Peyer's patch (tissue), 4 donors: ENCODE results near the gene MEF2C. TPM values are rescaled to one million over a fixed set of nuclear protein-coding genes. Genes with fewer than 3 reads are reported as not detected.
A peak's percentile ranks its signal among the peaks of the same experiment; 100 is the strongest.

Source experiments
- DNase-seq, 3 donors: peaks; one replicate each; pipeline ENCODE4 v3.0.0-alpha.2; 2017 to 2019
- H3K27ac ChIP-seq, 4 donors: fragments of 200-600 bp; sonication (generic); one replicate each; pipeline ENCODE4 v1.5.1; 2016 to 2019
- H3K27me3 ChIP-seq, 2 donors: fragments of 200-600 bp; sonication (generic); one replicate each; pipeline ENCODE4 v1.5.1; 2019
- H3K36me3 ChIP-seq, 3 donors: fragments of 200-600 bp; sonication (generic); one replicate each; pipeline ENCODE4 v1.5.1; 2016 to 2019
- H3K4me1 ChIP-seq, 4 donors: fragments of 200-600 bp; sonication (generic); one replicate each; pipeline ENCODE4 v1.5.1; 2016 to 2019
- H3K4me3 ChIP-seq, 4 donors: fragments of 200-600 bp; sonication (generic); 1 replicate in 3 of 4; 2 replicates in 1 of 4; pipeline ENCODE4 v1.5.1; 2016 to 2019; ENCODE audit warnings: mild to moderate bottlenecking in 1 of 4
- H3K9me3 ChIP-seq, 4 donors: fragments of 200-600 bp; sonication (generic); one replicate each; pipeline ENCODE4 v1.5.1; 2016 to 2019; ENCODE audit warnings: mild to moderate bottlenecking in 1 of 4
- POLR2A ChIP-seq, 2 donors: fragments of 450-650 bp; IDR thresholded peaks; one replicate each; pipeline ENCODE4 v1.5.1; 2017; ENCODE audit warnings: antibody characterized with exemption in 2 of 2, mild to moderate bottlenecking in 2 of 2, moderate library complexity in 2 of 2
- total RNA-seq, 4 donors: library from RNA; depleted of rRNA; stranded (reverse); fragments of >200 nt; gene quantifications; one replicate each; pipeline ENCODE4 v1.1.0, GENCODE V29; 2016
- TF ChIP-seq, protein P1 (sequence below), 6 experiments: fragments of 450-650 bp in 4 of 6; fragments of 200-600 bp in 2 of 6; sonication (generic) in 1 of 6; IDR thresholded peaks; one replicate each; pipeline ENCODE4 v1.5.1; 2017 to 2019; ENCODE audit warnings: antibody characterized with exemption in 6 of 6, mild to moderate bottlenecking in 3 of 6, moderate library complexity in 1 of 6

The MEF2C gene
- total RNA-seq, 4 donors from 2014 or later: 5.4 to 137 (median 14.4) TPM

- H3K4me3 ChIP-seq: no peak overlapping the region
- no peaks in the 10 kb centered on the region for H3K9me3 ChIP-seq
- H3K27ac ChIP-seq: no peak overlapping the region
- TF ChIP-seq POLR2A (IDR thresholded peaks at IDR 0.05): no peak
- TF ChIP-seq, protein P1, sequence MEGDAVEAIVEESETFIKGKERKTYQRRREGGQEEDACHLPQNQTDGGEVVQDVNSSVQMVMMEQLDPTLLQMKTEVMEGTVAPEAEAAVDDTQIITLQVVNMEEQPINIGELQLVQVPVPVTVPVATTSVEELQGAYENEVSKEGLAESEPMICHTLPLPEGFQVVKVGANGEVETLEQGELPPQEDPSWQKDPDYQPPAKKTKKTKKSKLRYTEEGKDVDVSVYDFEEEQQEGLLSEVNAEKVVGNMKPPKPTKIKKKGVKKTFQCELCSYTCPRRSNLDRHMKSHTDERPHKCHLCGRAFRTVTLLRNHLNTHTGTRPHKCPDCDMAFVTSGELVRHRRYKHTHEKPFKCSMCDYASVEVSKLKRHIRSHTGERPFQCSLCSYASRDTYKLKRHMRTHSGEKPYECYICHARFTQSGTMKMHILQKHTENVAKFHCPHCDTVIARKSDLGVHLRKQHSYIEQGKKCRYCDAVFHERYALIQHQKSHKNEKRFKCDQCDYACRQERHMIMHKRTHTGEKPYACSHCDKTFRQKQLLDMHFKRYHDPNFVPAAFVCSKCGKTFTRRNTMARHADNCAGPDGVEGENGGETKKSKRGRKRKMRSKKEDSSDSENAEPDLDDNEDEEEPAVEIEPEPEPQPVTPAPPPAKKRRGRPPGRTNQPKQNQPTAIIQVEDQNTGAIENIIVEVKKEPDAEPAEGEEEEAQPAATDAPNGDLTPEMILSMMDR (IDR thresholded peaks at IDR 0.05): no peak
- DNase-seq: no peak
- H3K36me3 ChIP-seq: no peaks in the 10 kb centered on the region
- no peaks in the 10 kb centered on the region for H3K4me1 ChIP-seq
- H3K27me3 ChIP-seq: no peaks in the 10 kb centered on the region
These were observed 90.7 kb downstream of the MEF2C start for GRCh38 chr5:88792144-88792840.

GRCh38 chr5:88787856-88788255 is 95.1 kb downstream of the MEF2C start:
- Histone ChIP-seq H3K4me3 (no peak overlapping the region), H3K36me3 (no peaks in the 10 kb centered on the region), H3K27ac (no peak overlapping the region), H3K27me3 (no peaks in the 10 kb centered on the region), H3K4me1 (peaks cover 0 to 8% (median 0%) of the 10 kb centered on the region in 4 donors), H3K9me3 (no peaks in the 10 kb centered on the region)
- TF ChIP-seq POLR2A (IDR thresholded peaks at IDR 0.05): no peak
- TF ChIP-seq, protein P1 (IDR thresholded peaks at IDR 0.05): no peak
- no peak for DNase-seq

- TF ChIP-seq, protein P1 (IDR thresholded peaks at IDR 0.05): no peak
- TF ChIP-seq POLR2A (IDR thresholded peaks at IDR 0.05): no peak
- Histone ChIP-seq H3K36me3 (no peaks in the 10 kb centered on the region), H3K27me3 (no peaks in the 10 kb centered on the region), H3K4me1 (peaks cover 0 to 8% (median 0%) of the 10 kb centered on the region in 4 donors), H3K9me3 (no peaks in the 10 kb centered on the region), H3K27ac (peak overlapping the region in 1 of 4 donors; percentile 22), H3K4me3 (no peak overlapping the region)
- no peak for DNase-seq
These were observed 96.2 kb downstream of the MEF2C start for GRCh38 chr5:88786789-88787188.

DNA sequence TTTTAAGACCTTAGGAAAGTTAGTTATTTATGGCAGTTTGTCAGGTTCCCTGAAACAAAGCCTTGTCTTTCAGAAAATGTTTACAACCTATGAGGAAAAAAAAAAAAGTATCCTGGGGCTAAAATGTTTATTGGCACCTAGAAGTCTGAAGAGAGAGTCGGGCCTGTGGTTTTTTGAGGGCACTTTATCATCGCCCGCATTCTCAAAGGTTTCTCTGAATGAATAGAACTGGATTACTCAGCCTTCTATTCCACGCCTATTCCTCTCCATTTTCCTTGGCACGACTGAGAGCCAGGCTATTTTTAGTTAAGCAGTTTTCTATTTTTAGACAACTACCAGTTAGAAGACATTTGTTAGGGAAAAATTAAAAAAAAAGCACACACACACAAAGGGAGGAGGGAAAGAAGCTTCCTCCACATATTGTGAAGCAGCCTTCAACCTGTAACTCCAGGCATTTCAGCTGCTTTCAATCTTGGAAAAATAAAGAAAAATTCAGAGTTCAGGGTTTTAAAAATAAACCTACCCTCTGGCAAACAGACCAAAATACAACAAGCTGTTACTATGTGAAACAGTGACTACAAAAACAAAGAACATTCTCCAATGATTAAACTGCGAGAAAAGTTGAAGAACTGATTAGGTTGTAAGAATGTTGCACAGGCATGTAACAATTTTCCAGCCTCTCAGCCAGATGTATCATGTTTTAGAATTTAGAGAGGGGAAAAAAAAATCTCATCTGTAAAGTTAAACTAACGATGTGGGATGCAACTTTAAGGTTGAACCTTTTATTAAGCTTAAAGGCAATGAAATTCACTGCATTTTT is 97.0 kb downstream of the MEF2C start:
- H3K9me3 ChIP-seq: no peaks in the 10 kb centered on the region
- H3K36me3 ChIP-seq: no peaks in the 10 kb centered on the region
- H3K27me3 ChIP-seq: no peaks in the 10 kb centered on the region
- no peak for TF ChIP-seq POLR2A (IDR thresholded peaks at IDR 0.05)
- TF ChIP-seq, protein P1 (IDR thresholded peaks at IDR 0.05): no peak
- peaks cover 0 to 8% (median 0%) of the 10 kb centered on the region in 4 donors for H3K4me1 ChIP-seq
- H3K4me3 ChIP-seq: no peak overlapping the region
- no peak for DNase-seq
- H3K27ac ChIP-seq: peak overlapping the region in 2 of 4 donors; percentile 8 to 22

DNA sequence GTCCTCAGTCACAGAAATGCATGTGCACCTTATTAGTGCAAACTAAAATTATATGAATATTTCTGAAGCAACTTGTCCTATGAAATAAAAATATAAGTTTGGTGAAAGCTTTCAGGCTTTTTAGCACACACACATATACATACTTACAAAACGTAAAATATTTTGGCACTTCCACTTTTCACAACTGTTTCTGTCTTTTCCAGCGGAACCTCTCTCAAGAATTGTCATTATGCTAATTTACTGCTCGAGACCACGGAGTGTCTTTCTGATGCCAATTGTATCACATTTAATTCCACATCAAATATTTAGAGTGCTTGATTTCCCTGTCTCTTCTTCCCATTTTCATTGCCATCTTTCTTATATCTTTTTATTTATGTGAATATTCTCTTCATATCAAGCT is 100.4 kb downstream of the MEF2C start:
- Histone ChIP-seq H3K4me3 (no peak overlapping the region), H3K27ac (no peak overlapping the region), H3K36me3 (no peaks in the 10 kb centered on the region), H3K9me3 (no peaks in the 10 kb centered on the region), H3K27me3 (no peaks in the 10 kb centered on the region), H3K4me1 (peaks cover 0 to 8% (median 0%) of the 10 kb centered on the region in 4 donors)
- no peak for TF ChIP-seq POLR2A (IDR thresholded peaks at IDR 0.05)
- TF ChIP-seq, protein P1 (IDR thresholded peaks at IDR 0.05): no peak
- DNase-seq: no peak
